ENCODE results near the gene ADCY3. TPM values are rescaled to one million over a fixed set of nuclear protein-coding genes. Genes with fewer than 3 reads are reported as not detected.

ADCY3 gene
- total RNA-seq, 1 experiment from 2014 or later, result 71.1 TPM

- Histone ChIP-seq H2AFZ (ENCODE audit: low read depth, low read length, poor library complexity, severe bottlenecking) (no peak overlapping the region), H4K20me1 (ENCODE audit: insufficient read depth) (no peaks in the 10 kb centered on the region), H3K27ac (ENCODE audit: low read depth, low read length) (no peak overlapping the region), H3K27me3 (ENCODE audit: insufficient read depth, low read length) (no peaks in the 10 kb centered on the region), H3K4me2 (ENCODE audit: low read length) (no peak overlapping the region), H3K9me2 (ENCODE audit: insufficient read depth) (no peaks in the 10 kb centered on the region), H3K36me3 (ENCODE audit: control insufficient read depth in 1 of 2, insufficient read depth in 2 of 2, low read length in 2 of 2) (no peaks in the 10 kb centered on the region), H3K79me2 (ENCODE audit: insufficient read depth, low read length) (no peaks in the 10 kb centered on the region), H3K9ac (ENCODE audit: low read length) (no peak overlapping the region), H3K4me1 (ENCODE audit: control insufficient read depth in 1 of 2, insufficient read depth in 2 of 2, low read length in 2 of 2) (no peaks in the 10 kb centered on the region), H3K9me3 (ENCODE audit: control insufficient read depth in 1 of 2, insufficient read depth in 1 of 2, low read depth in 1 of 2, low read length in 2 of 2) (no peaks in the 10 kb centered on the region), H3K4me3 (replicated peaks in 1 of 2; ENCODE audit: low read depth in 1 of 2, low read length in 2 of 2) (no peak overlapping the region)
- ChIA-PET POLR2A (no interaction called here), RAD21 (ENCODE audit: low non-redundant PET in 1 of 2, low total read pairs in 2 of 2, uncharacterized antibody in 2 of 2, unreplicated experiment in 2 of 2) (no interaction called here), CTCF (no interaction called here)
- no peak for TF ChIP-seq SP1 (IDR thresholded peaks at IDR 0.05; ENCODE audit: low read depth)
- no peak for TF ChIP-seq REST (IDR thresholded peaks at IDR 0.05; ENCODE audit: low read depth)
- no peak for TF ChIP-seq EZH2phosphoT487 (IDR thresholded peaks at IDR 0.05; ENCODE audit: borderline replicate concordance)
- TF ChIP-seq TCF7L2 (IDR thresholded peaks at IDR 0.05; ENCODE audit: borderline replicate concordance, extremely low read depth, insufficient read depth, insufficient read length), result no peak
- no peak for TF ChIP-seq ZNF274 (IDR thresholded peaks at IDR 0.05; ENCODE audit: low read depth, low read length)
- TF ChIP-seq EGR1 (IDR thresholded peaks at IDR 0.05; ENCODE audit: low read depth), result no peak
- TF ChIP-seq CTCF (IDR thresholded peaks at IDR 0.05 in 2 of 3, conservative IDR thresholded peaks at IDR 0.05 in 1 of 3; ENCODE audit: borderline replicate concordance in 1 of 3, insufficient read depth in 1 of 3, low read depth in 2 of 3, low read length in 2 of 3), result no peak
- no peak for TF ChIP-seq ATF3 (IDR thresholded peaks at IDR 0.05)
- no peak for TF ChIP-seq MAX (IDR thresholded peaks at IDR 0.05)
- no peak for TF ChIP-seq CBX3 (IDR thresholded peaks at IDR 0.05; ENCODE audit: low read depth)
- no peak for TF ChIP-seq JUND (IDR thresholded peaks at IDR 0.05)
- no peak for TF ChIP-seq FOSL1 (IDR thresholded peaks at IDR 0.05; ENCODE audit: low read depth)
- no peak for TF ChIP-seq CEBPB (IDR thresholded peaks at IDR 0.05; ENCODE audit: low read depth)
- no peak for TF ChIP-seq ZFX (IDR thresholded peaks at IDR 0.05)
- no peak for TF ChIP-seq YY1 (IDR thresholded peaks at IDR 0.05; ENCODE audit: extremely low read depth, insufficient replicate concordance, low read depth, low read length)
- no peak for TF ChIP-seq SRF (IDR thresholded peaks at IDR 0.05; ENCODE audit: low read depth)
- TF ChIP-seq ELF1 (IDR thresholded peaks at IDR 0.05; ENCODE audit: borderline replicate concordance, low read depth), result no peak
- DNase-seq (ENCODE audit: low read depth, low spot score) (no peak), ATAC-seq (no peak)
- intact Hi-C loops (cut with micrococcal nuclease), result no loop called here
- BruUV-seq (replicated peaks), result no TSS peak
These were observed 6.7 kb upstream of the ADCY3 start for GRCh38 chr2:24926602-24927252.

All from HCT116 (cell line).